Activated naive CD4-positive, alpha-beta T cell (primary cell): ENCODE results near the gene TFDP1.

ENCODE experiments used
- DNase-seq, 4 experiments: peaks; one replicate each; lab custom pipeline; 2025; lab: John Stamatoyannopoulos, UW

Gene TFDP1

GRCh38 chr13:113634279-113635047 is 49.9 kb downstream of the TFDP1 start:
- no peak for DNase-seq

GRCh38 chr13:113635048-113635420 is 50.5 kb downstream of the TFDP1 start:
- DNase-seq, result no peak

GRCh38 chr13:113635709-113636108 is 51.2 kb downstream of the TFDP1 start:
- no peak for DNase-seq

DNA sequence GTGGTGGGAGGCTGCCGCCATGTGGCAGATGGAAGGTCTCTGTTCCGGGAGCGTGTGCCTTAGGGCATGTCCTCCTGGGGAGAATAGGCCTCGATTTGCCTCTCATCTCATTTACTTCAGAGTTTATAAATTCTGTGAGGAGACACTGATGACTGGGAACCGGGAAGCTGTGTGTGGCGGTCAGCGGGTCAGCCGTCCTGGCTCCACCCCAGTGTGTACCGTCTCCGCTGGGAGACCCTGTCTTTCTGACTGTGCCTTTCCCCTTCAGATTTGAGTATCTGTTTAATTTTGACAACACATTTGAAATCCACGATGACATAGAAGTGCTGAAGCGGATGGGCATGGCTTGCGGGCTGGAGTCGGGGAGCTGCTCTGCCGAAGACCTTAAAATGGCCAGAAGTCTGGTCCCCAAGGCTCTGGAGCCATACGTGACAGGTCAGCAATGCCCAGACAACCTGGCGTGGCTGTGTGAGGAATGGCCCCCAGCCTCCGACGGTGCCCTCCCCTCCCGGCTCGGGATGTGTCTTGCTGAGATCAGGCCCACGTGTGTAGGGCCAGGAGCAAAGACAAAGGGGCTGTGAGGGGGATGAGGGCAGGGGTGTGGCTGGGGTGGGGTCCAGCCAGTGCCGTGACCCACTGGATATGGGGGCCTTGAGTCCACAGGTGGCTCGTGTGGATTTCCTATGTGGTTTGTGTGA is 51.9 kb downstream of the TFDP1 start:
- no peak for DNase-seq

DNA sequence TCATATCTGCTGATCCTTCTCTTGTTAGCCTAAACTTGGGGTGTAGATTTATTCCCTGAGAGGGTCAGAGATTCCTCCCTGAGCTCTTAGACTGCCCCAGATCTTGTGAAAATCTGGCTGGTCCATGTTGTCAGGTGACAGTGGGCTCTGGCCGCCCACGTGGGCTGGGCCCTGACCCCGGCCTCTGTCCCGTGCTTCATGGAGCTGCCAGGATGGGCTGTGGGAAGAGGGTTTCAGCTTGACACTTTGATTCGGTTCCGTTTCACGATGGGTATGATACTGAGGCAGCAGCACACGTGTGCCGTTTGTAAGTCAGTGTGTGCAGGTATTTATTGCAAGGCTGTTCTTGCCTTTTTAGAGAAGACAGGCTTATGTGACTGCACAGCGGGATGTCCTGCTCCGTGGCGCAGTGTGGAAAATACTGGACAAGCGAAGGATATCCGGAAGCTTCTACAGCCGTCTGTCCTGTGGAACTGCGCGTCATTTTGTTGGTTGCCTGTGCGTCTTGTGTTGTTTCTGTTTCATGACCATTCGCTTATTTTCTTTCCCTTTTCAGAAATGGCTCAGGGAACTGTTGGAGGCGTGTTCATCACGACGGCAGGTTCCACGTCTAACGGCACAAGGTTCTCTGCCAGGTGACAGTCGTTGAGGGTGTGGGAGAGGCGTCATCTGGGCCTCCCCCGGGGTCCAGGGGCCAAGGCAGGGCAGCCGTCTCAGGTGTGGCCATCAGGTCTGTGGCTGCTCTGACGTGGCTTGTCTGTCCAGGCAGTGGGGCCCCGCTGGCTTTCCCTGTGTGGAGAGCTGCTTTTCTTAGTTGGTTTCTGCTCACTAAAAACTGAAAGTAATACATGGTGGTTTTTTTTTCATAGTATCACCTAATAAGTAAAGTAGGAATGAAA is 53.0 kb downstream of the TFDP1 start:
- DNase-seq, result no peak

- no peak for DNase-seq
These were observed 53.7 kb downstream of the TFDP1 start for GRCh38 chr13:113638173-113638746.

- no peak for DNase-seq
These were observed 54.3 kb downstream of the TFDP1 start for GRCh38 chr13:113638806-113639205.

DNA sequence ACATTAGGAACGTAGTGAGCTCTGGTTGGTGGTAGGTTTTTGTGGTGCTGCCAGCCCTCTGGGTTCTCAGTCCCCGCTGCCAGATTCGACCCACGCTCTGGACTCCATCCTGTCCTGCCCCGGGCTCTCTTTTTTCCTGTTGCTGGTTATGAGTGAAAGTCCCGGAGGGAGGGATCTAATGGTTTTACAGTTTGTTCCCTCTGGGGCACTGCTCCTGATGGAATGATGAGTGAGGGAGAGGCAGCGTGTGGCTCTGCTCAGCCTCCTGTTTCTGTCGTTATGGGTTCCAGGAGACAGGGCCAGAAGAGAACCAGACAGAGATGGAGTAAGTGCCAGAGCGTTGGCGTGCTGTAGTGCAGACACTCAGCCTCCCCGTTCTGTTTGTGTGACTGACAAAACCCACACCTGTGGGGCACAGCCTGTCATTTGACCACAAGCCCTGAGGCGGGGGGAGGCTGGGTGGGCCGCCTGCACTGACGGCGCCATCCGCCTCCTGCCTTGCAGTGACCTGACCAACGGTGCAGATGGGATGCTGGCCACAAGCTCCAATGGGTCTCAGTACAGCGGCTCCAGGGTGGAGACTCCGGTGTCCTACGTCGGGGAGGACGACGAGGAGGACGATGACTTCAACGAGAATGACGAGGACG is 55.2 kb downstream of the TFDP1 start:
- DNase-seq, result no peak

DNA sequence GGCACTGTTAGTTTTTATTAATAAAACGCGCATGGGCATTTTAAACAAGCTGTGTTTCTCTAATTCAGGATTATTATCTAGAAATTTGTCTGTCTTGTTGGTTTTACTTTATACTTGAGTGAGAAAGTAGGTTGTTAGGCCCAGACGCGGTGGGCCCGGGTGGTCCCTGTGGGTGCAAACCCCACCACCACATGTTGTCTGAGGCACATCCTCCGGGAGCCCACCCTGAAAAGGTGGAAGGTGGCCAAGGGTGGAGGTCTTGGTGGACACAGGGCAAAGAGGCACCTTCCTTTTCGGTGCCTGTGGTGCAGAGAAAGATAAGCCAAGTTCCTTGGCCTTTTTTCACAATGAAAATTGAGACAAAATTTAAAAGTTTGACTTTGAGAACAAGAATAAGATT is 56.9 kb downstream of the TFDP1 start:
- no peak for DNase-seq

GRCh38 chr13:113642563-113642962 is 58.0 kb downstream of the TFDP1 start:
- no peak for DNase-seq

DNA sequence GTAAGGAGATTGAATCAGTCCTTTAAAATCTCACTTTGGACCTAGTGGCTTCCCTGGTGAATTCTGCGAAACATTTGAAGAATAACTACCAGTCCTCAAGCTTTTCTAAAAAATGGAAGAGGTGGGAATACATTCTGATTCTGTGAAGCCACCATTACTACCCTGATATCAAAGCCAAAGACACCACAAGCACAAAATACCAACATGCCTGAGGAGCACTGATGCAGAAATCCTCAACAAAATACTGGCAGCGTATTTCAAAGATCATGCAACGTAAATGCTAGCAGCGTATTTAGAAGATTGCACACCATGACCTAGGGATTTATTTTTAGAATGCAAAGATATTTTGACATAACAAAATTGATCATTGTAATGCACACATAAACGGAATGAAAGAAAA is 59.0 kb downstream of the TFDP1 start:
- no peak for DNase-seq

GRCh38 chr13:113644800-113645199 is 60.2 kb downstream of the TFDP1 start:
- DNase-seq, result no peak

DNA sequence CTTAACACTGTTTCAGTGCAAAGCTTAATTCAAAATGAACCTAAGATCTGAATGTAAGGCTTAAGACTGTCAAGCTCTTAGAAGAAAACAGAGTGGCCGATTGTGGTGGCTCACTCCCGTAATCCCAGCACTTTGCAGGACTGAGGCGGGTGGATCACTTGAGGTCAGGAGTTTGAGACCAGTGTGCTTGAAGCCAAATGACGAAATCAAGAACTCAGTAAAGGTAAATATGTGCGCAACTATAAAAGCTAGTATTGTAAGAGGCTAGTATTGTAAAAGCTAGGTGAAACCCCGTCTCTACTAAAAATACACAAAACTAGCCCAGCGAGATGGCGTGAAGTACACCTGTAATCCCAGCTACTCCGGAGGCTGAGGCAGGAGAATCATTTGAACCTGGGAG is 60.8 kb downstream of the TFDP1 start:
- no peak for DNase-seq

- no peak for DNase-seq
These were observed 61.8 kb downstream of the TFDP1 start for GRCh38 chr13:113646376-113646775.

- peak in 1 of 4 experiments; percentile 20 for DNase-seq
These were observed 62.4 kb downstream of the TFDP1 start for GRCh38 chr13:113646921-113647340.

DNA sequence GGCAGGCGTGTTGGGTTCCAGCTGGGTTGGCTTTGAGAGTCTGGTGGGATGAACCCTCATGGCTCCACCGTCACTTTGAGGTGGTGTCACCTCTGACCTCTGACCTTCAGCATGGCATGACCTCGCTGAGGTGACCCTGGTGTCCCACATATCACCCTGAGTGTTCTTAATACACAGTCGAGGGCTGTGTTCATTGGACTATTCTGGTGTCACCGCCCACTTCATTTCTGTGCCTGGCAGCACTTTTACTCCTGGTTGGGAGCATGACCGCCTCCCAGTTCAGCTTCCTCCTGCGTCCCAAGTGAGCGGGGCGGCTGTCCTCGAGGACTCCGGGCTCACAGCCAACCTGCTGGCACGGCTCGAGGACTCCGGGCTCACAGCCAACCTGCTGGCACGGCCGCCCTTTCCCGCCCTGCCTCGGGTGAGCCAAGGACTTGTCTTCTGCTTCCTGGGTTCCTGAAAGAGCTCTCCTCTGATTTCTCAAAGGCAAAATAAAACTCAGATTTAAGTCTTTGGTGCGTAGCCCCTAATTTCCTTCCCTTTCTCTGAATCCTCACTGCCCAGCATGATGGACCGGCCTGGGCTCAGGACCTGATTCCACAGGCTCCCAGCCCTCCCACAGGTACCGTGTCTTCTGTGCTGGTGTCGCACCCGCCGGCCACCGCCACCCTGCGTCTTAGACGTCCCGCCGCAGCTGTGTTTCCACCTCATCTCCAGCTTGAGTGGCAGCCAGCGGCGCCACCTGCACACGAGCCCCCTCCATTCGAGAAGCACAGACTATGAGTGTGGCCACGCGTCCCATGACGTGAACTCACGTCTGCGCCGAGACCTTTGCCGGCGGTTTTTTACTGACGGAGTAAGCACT is 63.0 kb downstream of the TFDP1 start:
- no peak for DNase-seq

DNA sequence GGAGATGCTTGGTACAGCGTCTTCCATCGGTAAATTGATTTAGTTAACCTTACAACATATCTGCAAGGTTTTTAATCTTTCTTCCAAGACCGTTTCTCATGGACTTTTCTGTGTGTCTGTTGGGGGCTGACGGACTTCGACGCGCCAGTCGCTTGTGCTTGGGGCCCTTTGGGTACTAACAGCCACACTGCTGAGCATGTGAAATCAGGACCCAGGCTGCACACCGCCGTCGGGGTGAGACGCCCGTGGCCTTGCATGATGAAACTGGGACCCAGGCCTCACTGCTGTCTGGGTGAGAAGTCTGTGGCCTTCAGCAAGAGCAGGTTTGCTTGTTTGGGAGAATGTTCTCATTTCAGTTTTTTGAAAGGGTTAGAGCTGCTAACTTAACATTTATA is 63.7 kb downstream of the TFDP1 start:
- no peak for DNase-seq

GRCh38 chr13:113649212-113649611 is 64.7 kb downstream of the TFDP1 start:
- DNase-seq, result no peak

DNA sequence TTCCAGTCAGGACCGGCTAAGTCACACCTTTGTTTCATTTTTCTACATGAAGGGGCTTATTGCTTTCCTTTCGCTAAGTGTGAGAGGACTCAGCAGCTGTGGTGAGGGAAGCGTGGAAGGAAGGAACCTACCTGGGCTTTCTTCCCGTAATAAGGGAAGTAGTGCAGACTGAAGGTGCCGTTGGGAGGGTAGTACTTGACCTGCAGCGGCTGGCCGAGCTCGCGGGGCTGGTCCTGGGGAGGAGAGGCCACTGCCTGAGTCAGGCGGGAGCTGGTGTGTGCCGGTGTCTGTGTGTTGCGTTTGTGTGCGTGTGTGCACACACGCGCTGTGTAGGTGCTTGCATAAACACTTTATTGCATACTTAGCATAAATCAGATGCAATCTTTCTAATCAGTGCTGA is 65.7 kb downstream of the TFDP1 start:
- DNase-seq, result no peak

- no peak for DNase-seq
These were observed 66.2 kb downstream of the TFDP1 start for GRCh38 chr13:113650731-113651148.
